DOHH2 (cell line): ENCODE results near the gene KRTAP10-9.

ENCODE experiments used
- CTCF ChIP-seq: fragments of 200-600 bp; sonication (generic); IDR thresholded peaks from one replicate; pipeline ENCODE4 v1.5.1; 2014; ENCODE audit warnings: antibody characterized with exemption, mild to moderate bottlenecking, low read depth, low read length; ENCODE audit not compliant: poor library complexity, severe bottlenecking
- EZH2phosphoT487 ChIP-seq: fragments of 200-600 bp; sonication (generic); IDR thresholded peaks from 2 replicates; pipeline ENCODE4 v1.6.1; 2017; ENCODE audit warnings: borderline replicate concordance, mild to moderate bottlenecking, antibody characterized with exemption, low read length, moderate library complexity, mixed read lengths

- TF ChIP-seq CTCF, result no peak
- TF ChIP-seq EZH2phosphoT487, result no peak
These were observed 1.1 kb upstream of the KRTAP10-9 start for GRCh38 chr21:44625756-44626155.
